MCF 10A (cell line): ENCODE measurements around the gene RASGRP3. TPM values are rescaled to one million over a fixed set of nuclear protein-coding genes. Genes with fewer than 3 reads are reported as not detected.

Experiments
- BruUV-seq: library from RNA; stranded (reverse); fragments of 400-500 nt; replicated peaks from 2 replicates; lab custom pipeline; 2021; lab: Mats Ljungman, UMichigan
- CTCF ChIA-PET: fragments of 300-600 bp; sonication (Branson Sonifier 250); formaldehyde crosslinking; extraction: SDS; loops from one replicate; lab custom pipeline; 2021; ENCODE audit warnings: antibody characterized with exemption, inconsistent platforms; lab: Yijun Ruan, JAX
- POLR2A ChIA-PET: fragments of 300-600, 350-650 bp; sonication (Branson Sonifier 250); formaldehyde crosslinking; extraction: SDS; loops from one replicate; lab custom pipeline; 2020; ENCODE audit warnings: antibody characterized with exemption, inconsistent platforms; lab: Yijun Ruan, JAX
- DNase-seq: peaks from one replicate; pipeline ENCODE4 v3.0.0-alpha.2; 2018; ENCODE audit not compliant: unreplicated experiment
- H3K27ac Mint-ChIP-seq: one replicate; pipeline ENCODE4 v1.8.0; 2022; ENCODE audit warnings: mild to moderate bottlenecking, low read depth, mixed read lengths; ENCODE audit not compliant: unreplicated experiment
- H3K27me3 Mint-ChIP-seq: one replicate; pipeline ENCODE4 v1.8.0; 2022; ENCODE audit warnings: mixed read lengths; ENCODE audit not compliant: insufficient read depth, unreplicated experiment
- H3K36me3 Mint-ChIP-seq: one replicate; pipeline ENCODE4 v1.8.0; 2022; ENCODE audit warnings: mild to moderate bottlenecking, moderate library complexity, mixed read lengths; ENCODE audit not compliant: insufficient read depth, unreplicated experiment
- H3K4me1 Mint-ChIP-seq: one replicate; pipeline ENCODE4 v1.8.0; 2022; ENCODE audit warnings: mixed read lengths; ENCODE audit not compliant: insufficient read depth, unreplicated experiment
- H3K4me3 Mint-ChIP-seq: one replicate; pipeline ENCODE4 v1.8.0; 2022; ENCODE audit warnings: mild to moderate bottlenecking, moderate library complexity, mixed read lengths; ENCODE audit not compliant: unreplicated experiment
- H3K9me3 Mint-ChIP-seq: one replicate; pipeline ENCODE4 v1.8.0; 2022; ENCODE audit warnings: mixed read lengths; ENCODE audit not compliant: unreplicated experiment
- intact Hi-C: fragments of 100-400 bp; cut with micrococcal nuclease; formaldehyde crosslinking; loops from 2 replicates; pipeline ENCODE4 v1.14.1; 2022
- total RNA-seq: library from RNA; stranded (reverse); gene quantifications from 2 replicates; pipeline ENCODE4 v1.2.3, GENCODE V29; 2022
- TF ChIP-seq, protein P1 (sequence below): fragments of 200-600 bp; IDR thresholded peaks from one replicate; pipeline ENCODE4 v1.8.0; 2022; ENCODE audit warnings: antibody characterized with exemption, mild to moderate bottlenecking; ENCODE audit not compliant: unreplicated experiment

Gene RASGRP3
- total RNA-seq, 1 experiment from 2014 or later = 0.26 TPM

DNA sequence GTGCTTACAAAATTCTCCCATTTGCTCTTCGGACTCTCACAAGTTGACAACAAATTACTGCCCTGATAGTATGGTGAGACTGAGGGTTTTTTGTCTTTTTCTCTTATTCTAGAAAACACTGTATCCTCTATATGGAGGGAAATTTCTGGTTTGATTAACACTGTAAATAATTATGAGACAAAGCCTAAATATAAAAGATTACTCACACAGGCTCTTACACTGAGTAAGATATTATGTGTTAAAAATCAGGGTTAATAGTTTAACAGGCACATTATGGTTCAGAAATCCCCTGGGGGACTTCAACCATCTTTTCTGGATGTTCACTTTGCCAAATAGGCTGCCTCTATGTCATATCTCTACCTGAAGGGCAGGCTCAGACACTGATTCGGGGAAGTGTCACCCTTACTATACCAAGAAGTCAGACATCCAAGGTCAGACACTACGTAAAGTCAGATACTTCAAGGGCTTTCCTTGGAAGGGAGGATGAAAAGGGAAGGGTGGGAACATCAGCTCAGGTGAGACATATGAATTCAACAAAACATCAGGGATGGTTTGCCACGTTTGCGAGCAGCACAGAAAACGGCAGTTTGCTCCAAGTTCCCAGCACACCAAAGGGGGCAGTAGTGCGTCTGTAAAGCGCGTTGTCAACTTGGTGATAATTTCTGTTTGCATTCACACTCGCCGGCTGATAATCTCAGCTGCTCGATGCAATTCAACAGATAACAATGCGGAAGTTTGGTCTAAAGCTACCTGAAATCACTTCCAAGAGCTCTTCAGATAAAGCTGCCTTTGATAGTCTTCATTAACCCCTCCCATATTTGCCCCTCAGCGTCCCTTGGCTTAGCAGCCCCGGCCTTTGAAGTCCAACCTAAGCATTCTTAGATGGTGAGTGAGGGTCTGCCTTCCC lies 972 bp upstream of the RASGRP3 start:
- H3K4me3 Mint-ChIP-seq = peak overlapping the region; percentile 92
- peak; percentile 76 for DNase-seq
- no peaks in the 10 kb centered on the region for H3K9me3 Mint-ChIP-seq
- ChIA-PET POLR2A (interaction anchor here (0.6 to 2.5 kb wide), 7 partner anchors 18 to 1903 kb away, joined by 3 to 12 read pairs (median 5); partner anchors contain the start of gene FAM98A), CTCF (interaction anchor here (0.6 to 1.9 kb wide), 38 partner anchors 8 to 1207 kb away, joined by 3 to 20 read pairs (median 4); no protein-coding TSS in a partner anchor)
- no TSS peak for BruUV-seq
- no peaks in the 10 kb centered on the region for H3K36me3 Mint-ChIP-seq
- intact Hi-C loops = loop anchor here (1.0 kb wide), 1 partner anchor 108 kb away; no protein-coding TSS in a partner anchor
- peak overlapping the region; percentile 50 for H3K27ac Mint-ChIP-seq
- no peaks in the 10 kb centered on the region for H3K4me1 Mint-ChIP-seq
- TF ChIP-seq, protein P1, sequence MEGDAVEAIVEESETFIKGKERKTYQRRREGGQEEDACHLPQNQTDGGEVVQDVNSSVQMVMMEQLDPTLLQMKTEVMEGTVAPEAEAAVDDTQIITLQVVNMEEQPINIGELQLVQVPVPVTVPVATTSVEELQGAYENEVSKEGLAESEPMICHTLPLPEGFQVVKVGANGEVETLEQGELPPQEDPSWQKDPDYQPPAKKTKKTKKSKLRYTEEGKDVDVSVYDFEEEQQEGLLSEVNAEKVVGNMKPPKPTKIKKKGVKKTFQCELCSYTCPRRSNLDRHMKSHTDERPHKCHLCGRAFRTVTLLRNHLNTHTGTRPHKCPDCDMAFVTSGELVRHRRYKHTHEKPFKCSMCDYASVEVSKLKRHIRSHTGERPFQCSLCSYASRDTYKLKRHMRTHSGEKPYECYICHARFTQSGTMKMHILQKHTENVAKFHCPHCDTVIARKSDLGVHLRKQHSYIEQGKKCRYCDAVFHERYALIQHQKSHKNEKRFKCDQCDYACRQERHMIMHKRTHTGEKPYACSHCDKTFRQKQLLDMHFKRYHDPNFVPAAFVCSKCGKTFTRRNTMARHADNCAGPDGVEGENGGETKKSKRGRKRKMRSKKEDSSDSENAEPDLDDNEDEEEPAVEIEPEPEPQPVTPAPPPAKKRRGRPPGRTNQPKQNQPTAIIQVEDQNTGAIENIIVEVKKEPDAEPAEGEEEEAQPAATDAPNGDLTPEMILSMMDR = peak; percentile 65
- H3K27me3 Mint-ChIP-seq = no peaks in the 10 kb centered on the region

DNA sequence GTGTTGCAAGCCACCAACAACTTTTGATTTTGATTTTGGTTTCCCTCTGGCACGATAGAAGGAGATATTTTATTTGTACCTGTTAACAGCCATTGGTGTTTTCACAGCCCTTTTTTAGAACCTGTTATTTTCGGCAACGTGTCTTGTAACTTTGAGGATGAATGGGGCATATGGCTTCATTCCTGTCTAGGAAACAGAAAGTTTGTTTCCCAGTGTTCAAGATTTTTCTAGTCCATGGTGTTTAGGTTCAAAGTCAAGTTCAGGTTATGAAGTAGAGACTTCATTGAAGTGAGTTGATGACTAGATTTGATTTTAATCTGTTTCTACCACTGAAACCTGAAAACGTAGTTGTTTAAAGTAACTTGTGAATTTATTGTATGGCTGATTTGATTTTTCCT lies 343 bp downstream of the RASGRP3 start:
- no peaks in the 10 kb centered on the region for H3K9me3 Mint-ChIP-seq
- no peak for DNase-seq
- ChIA-PET CTCF (interaction anchor here (0.5 to 1.9 kb wide), 15 partner anchors 10 to 879 kb away, joined by 3 to 20 read pairs (median 5); no protein-coding TSS in a partner anchor), POLR2A (interaction anchor here (1.4 to 2.5 kb wide), 3 partner anchors 45 to 107 kb away, joined by 5 to 12 read pairs (median 5); no protein-coding TSS in a partner anchor)
- intact Hi-C loops = loop anchor here (1.0 kb wide), 1 partner anchor 107 kb away; no protein-coding TSS in a partner anchor
- TF ChIP-seq, protein P1 = no peak
- peak overlapping the region; percentile 92 for H3K4me3 Mint-ChIP-seq
- no TSS peak for BruUV-seq
- no peaks in the 10 kb centered on the region for H3K4me1 Mint-ChIP-seq
- H3K27me3 Mint-ChIP-seq = no peaks in the 10 kb centered on the region
- H3K27ac Mint-ChIP-seq = peak overlapping the region; percentile 50
- H3K36me3 Mint-ChIP-seq = no peaks in the 10 kb centered on the region

DNA sequence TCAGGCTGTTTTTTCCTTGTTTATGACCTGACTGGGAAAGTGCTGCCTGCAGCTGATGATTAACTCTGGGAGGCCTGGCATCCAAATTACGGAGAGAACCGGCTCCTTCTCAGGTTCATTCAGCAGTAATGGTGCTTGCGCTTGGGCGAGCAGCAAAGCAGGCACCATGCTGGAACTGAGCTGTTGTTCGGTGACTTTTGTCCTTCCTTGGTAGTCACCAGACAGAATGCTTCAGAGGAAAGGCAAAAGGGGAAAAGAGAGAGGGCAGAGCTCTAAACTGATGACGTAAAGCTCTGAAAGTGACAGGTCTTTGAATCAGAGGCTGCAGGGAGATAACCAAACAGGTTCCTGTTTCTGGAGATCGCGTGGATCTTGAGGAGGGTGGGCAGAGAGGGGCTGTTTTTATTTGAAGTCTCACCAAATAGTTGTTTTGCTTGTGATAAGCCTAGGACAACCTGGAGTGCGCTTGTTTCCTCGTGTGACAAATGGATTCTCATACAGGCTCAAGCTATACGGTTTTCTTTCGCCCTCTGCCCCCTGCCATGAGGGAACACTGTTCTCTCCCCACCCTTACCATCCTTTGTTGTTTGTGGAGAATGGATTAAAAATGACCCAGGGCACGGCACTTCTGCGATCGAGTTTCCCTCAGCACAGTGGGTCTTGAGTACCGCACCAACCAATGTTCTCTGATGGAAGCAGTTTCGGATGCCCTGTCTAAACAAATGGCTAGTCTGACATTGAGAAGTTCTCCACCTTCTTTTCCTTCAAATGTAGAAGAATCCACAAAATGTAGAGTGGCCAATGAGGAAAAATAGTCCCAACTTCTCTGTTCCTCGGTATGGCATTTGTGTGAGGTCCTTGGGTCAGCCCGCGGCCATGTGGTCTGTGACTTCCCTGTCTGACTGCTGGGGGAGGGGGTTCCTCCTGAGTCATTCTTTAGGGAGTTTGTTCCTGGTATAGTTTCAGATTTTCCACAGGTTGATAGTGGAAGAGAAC lies 1.3 kb downstream of the RASGRP3 start:
- H3K9me3 Mint-ChIP-seq = no peaks in the 10 kb centered on the region
- no peak overlapping the region for H3K4me3 Mint-ChIP-seq
- DNase-seq = no peak
- H3K27ac Mint-ChIP-seq = no peak overlapping the region
- no peaks in the 10 kb centered on the region for H3K27me3 Mint-ChIP-seq
- TF ChIP-seq, protein P1 = no peak
- CTCF ChIA-PET = interaction anchor here (0.6 kb wide), 1 partner anchor 651 kb away, joined by 3 read pairs; no protein-coding TSS in a partner anchor
- H3K36me3 Mint-ChIP-seq = no peaks in the 10 kb centered on the region
- BruUV-seq = no TSS peak
- POLR2A ChIA-PET = interaction anchor here (2.5 kb wide), 1 partner anchor 106 kb away, joined by 12 read pairs; no protein-coding TSS in a partner anchor
- intact Hi-C loops = no loop called here
- H3K4me1 Mint-ChIP-seq = no peaks in the 10 kb centered on the region
